Esophagus muscularis mucosa (tissue), 4 donors: ENCODE data around the gene INPP4B.

ENCODE experiments used
- EP300 ChIP-seq: sonication (generic); formaldehyde crosslinking; IDR thresholded peaks from one replicate; pipeline ENCODE4 v1.6.1; 2017; ENCODE audit warnings: antibody characterized with exemption
- POLR2A ChIP-seq: fragments of 450-650 bp; IDR thresholded peaks from one replicate; pipeline ENCODE4 v1.6.1; 2017; ENCODE audit warnings: antibody characterized with exemption, moderate library complexity, mild to moderate bottlenecking, low read depth
- TF ChIP-seq, protein P1 (sequence below), 3 experiments: fragments of 200-600 bp in 2 of 3; fragments of 450-650 bp in 1 of 3; sonication (generic) in 2 of 3; IDR thresholded peaks; one replicate each; pipeline ENCODE4 v1.5.1; 2017 to 2019; ENCODE audit warnings: antibody characterized with exemption in 3 of 3, mild to moderate bottlenecking in 2 of 3, moderate library complexity in 1 of 3

DNA sequence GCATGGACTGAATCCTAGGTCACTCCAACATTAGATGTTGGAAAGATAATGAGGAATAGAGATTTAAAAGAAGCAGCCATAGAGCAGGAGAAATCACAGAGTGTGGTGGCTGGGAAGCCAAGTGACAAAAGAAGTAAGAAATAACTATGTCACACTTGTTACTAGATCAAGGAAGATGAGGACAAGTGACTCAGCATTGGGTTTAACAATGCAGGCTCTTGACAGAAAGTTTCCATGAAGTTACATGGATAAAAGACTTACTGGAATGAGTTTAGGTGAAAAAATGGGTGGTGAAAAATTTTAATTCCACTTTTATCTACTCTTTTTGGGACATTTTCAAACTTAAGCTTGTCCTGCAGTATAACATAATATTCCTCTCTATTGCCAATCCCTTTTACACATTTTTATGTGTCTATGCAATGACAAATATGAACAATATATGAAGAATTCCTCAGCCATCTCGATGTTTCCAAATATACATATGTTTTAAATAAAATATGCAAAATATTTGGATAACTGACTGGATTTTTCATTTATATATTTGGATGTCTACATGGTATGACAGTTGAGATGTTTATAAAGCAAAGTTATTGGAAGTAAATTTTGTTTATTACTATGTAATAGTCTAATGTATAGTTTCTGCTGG, 747.1 kb downstream of the INPP4B start:
- TF ChIP-seq, protein P1, sequence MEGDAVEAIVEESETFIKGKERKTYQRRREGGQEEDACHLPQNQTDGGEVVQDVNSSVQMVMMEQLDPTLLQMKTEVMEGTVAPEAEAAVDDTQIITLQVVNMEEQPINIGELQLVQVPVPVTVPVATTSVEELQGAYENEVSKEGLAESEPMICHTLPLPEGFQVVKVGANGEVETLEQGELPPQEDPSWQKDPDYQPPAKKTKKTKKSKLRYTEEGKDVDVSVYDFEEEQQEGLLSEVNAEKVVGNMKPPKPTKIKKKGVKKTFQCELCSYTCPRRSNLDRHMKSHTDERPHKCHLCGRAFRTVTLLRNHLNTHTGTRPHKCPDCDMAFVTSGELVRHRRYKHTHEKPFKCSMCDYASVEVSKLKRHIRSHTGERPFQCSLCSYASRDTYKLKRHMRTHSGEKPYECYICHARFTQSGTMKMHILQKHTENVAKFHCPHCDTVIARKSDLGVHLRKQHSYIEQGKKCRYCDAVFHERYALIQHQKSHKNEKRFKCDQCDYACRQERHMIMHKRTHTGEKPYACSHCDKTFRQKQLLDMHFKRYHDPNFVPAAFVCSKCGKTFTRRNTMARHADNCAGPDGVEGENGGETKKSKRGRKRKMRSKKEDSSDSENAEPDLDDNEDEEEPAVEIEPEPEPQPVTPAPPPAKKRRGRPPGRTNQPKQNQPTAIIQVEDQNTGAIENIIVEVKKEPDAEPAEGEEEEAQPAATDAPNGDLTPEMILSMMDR (IDR thresholded peaks at IDR 0.05): no peak
- TF ChIP-seq POLR2A (no peak), EP300 (no peak)
